ENCODE data around the gene PLIN3.
"Not testable (repeated sequence)": the region's sequence is repeated elsewhere in the genome, so short reads cannot be mapped to it uniquely, and the experiment has no call there.

DNA sequence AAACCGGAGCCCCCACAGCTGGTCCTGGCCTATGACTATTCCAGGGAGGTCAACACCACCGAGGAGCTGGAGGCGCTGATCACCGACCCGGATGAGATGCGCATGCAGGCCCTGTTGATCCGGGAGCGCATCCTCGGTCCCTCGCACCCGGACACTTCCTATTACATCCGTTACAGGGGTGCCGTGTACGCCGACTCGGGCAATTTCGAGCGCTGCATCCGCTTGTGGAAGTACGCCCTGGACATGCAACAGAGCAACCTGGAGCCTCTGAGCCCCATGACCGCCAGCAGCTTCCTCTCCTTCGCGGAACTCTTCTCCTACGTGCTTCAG is 74.6 kb downstream of the PLIN3 start:
- TF ChIP-seq, protein P1, sequence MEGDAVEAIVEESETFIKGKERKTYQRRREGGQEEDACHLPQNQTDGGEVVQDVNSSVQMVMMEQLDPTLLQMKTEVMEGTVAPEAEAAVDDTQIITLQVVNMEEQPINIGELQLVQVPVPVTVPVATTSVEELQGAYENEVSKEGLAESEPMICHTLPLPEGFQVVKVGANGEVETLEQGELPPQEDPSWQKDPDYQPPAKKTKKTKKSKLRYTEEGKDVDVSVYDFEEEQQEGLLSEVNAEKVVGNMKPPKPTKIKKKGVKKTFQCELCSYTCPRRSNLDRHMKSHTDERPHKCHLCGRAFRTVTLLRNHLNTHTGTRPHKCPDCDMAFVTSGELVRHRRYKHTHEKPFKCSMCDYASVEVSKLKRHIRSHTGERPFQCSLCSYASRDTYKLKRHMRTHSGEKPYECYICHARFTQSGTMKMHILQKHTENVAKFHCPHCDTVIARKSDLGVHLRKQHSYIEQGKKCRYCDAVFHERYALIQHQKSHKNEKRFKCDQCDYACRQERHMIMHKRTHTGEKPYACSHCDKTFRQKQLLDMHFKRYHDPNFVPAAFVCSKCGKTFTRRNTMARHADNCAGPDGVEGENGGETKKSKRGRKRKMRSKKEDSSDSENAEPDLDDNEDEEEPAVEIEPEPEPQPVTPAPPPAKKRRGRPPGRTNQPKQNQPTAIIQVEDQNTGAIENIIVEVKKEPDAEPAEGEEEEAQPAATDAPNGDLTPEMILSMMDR (conservative IDR thresholded peaks at IDR 0.05; ENCODE audit: low read length) = not testable (repeated sequence)
- TF ChIP-seq EZH2phosphoT487 (IDR thresholded peaks at IDR 0.05; ENCODE audit: borderline replicate concordance, low read depth, low read length) = not testable (repeated sequence)
